Peyer's patch (tissue), 4 donors: Measurements from ENCODE around the gene PCIF1.

ENCODE experiments used
- CTCF ChIP-seq, 6 experiments: fragments of 450-650 bp in 4 of 6; fragments of 200-600 bp in 2 of 6; sonication (generic) in 1 of 6; IDR thresholded peaks; one replicate each; pipeline ENCODE4 v1.5.1; 2017 to 2019; ENCODE audit warnings: antibody characterized with exemption in 6 of 6, mild to moderate bottlenecking in 3 of 6, moderate library complexity in 1 of 6
- POLR2A ChIP-seq, 2 donors: fragments of 450-650 bp; IDR thresholded peaks; one replicate each; pipeline ENCODE4 v1.5.1; 2017; ENCODE audit warnings: antibody characterized with exemption in 2 of 2, mild to moderate bottlenecking in 2 of 2, moderate library complexity in 2 of 2

GRCh38 chr20:45919542-45920399, 14.7 kb upstream of the PCIF1 start:
- no peak for TF ChIP-seq CTCF (IDR thresholded peaks at IDR 0.05)
- no peak for TF ChIP-seq POLR2A (IDR thresholded peaks at IDR 0.05)
